H54 (cell line): ENCODE results near the gene KRT84.

Source experiments
- DNase-seq: peaks from one replicate; pipeline ENCODE4 v3.0.0; 2011; ENCODE audit warnings: low spot score, mixed read lengths; ENCODE audit not compliant: insufficient read length
- FAIRE-seq: peaks from 3 replicates; lab custom pipeline; 2011; peaks lifted over from hg19 to GRCh38; lab: Jason Lieb, UNC
- POLR2A ChIP-seq: IDR thresholded peaks from 2 replicates; pipeline ENCODE4 v1.6.1; 2011; ENCODE audit warnings: low read depth, mild to moderate bottlenecking, low read length

KRT84 gene

DNA sequence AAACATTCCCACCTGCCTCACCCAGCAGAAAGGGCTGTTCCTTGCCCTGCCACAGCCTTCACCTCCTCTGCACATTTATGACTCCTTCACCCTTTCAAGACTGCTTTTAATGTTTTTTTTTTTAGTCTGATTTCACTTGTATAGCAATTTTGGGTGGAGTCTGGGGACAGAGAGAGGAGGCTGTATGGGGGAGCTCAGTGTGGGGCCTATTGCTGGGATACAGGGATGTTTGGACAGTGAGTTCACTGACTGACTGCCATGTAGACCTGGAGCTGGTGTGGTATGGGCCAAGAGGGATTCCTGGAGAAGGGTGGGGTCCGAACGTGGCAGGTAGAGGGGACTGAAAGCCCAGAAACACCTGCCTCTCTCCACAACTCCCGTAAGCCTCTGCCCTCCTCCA is 16.2 kb downstream of the KRT84 start:
- no peak for TF ChIP-seq POLR2A
- FAIRE-seq (no peak), DNase-seq (no peak)

- DNase-seq, result no peak
- TF ChIP-seq POLR2A, result no peak
- FAIRE-seq, result no peak
Observed at GRCh38 chr12:52368508-52368907, 16.9 kb downstream of the KRT84 start.

GRCh38 chr12:52367876-52368275 is 17.6 kb downstream of the KRT84 start:
- FAIRE-seq, result no peak
- TF ChIP-seq POLR2A, result no peak
- DNase-seq, result no peak

DNA sequence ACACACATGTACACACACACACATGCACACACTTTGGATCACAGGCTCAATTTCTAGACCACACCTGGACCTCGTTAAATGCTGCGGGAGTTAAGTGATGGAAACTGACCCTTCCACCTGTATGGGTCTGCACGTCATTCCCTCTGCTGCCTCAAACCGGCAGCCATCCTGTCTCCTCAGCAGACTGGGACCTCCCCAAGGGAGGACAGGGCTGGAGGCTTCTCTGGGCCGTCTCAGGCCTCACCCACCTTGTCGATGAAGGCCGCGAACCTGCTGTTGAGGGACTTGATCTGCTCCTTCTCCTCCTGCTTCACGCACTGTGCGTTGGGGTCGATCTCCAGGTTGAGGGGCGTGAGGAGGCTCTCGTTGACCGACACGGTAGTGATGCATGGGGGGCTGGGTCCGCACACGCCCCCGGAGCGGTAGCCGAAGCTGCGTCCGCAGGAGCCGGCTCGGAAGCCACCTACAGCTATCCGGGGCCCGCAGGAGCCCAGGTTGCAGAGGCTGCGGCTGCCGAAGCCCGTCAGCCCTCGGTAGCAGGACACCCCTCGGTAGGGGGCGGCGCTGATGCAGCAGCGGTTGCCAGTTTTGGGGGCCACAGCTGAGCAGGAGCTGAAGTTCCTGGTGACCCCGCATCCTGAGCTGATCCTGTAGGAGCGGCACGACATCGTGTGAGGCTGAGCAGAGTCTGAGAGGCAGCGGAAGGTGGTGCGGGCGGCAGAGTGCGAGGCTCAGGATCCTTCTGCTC is 18.5 kb downstream of the KRT84 start, which contains the start of gene KRT85:
Gene KRT85 (minus strand): TSS at position 744 of the 748 bp plus-strand sequence. CDS start 76 bp downstream, at position 668.
- no peak for TF ChIP-seq POLR2A
- no peak for FAIRE-seq
- no peak for DNase-seq

DNA sequence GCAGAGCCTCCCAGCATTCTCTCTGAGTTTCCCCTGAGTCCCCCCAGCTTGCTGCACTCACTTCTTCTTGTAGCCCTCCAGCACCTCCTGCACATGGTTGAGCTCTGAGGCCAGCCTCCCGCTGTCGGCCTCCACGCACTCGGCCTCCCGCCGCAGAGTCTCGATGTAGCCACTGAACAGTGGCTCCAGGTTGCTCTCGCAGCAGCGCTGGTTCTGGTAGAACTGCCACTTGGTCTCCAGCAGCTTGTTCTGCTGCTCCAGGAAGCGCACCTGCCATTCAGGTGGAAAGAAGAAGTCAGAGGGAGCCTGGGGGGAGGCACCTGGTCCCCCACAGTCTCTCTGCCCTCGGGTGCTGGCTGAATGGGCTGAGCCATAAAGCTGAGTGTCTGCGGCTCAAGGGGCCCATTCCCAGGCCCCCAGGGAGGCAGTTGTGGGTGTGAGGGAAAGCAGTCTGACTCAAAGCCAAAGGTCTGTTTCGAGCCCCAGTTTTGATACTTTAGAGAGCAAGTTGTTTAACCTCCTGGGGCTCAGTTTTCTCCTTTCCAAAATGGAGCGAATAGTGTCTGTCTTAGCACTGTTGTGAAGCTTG is 20.5 kb downstream of the KRT84 start:
- TF ChIP-seq POLR2A, result no peak
- DNase-seq, result no peak
- no peak for FAIRE-seq

DNA sequence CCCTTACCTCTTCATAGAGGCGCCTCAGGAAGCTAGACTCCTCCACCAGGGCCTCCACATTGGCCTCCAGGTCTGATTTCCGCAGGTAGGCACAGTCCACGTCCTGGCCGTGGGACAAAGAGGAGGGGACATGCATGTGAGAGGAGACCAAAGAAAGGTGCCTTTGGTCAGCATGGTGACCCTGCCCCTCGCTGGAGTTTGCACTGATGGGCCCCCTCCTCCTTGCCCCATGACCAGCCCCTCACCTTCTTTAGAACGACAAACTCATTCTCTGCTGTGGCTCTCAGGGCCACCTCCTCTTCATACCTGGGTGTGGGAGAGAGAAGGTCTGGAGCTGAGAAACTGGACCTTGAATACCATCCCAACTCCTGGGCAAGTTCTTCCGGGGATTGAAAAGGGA is 21.4 kb downstream of the KRT84 start:
- TF ChIP-seq POLR2A, result no peak
- DNase-seq (no peak), FAIRE-seq (no peak)

- TF ChIP-seq POLR2A, result no peak
- FAIRE-seq, result no peak
Observed at GRCh38 chr12:52363111-52363679, 22.3 kb downstream of the KRT84 start.

DNA sequence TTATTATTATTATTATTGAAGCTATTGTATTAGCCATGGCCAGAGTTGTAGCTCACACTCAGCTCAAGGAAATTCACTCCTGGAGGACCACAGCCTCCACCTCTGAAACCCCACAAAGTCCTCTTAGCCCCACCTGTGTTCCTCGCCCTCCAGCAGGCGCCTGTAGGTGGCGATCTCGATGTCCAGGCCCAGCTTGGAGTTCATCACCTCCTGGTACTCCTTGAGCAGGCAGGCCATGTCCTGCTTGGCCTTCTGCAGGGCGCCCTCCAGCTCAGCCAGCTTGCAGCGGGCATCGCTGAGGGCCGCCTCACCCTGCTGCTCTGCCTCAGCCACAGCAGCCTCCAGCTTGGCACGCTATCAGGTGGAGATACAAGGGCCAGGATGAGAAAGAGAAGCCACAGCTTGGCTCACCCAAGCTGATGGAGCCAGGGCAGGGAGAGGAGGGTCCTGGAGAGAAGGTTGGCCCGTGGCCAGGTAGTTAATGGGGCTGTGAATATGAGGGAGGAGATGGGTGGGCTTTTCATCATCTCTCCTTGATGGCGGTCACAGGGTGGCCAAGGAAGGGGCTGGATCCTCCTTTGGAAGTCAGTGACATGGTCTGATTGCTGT is 23.2 kb downstream of the KRT84 start:
- TF ChIP-seq POLR2A, result no peak
- no peak for FAIRE-seq
- DNase-seq, result no peak

More at GRCh38 chr12:52363111-52363679, 22.3 kb downstream of the KRT84 start:
- DNase-seq, result no peak

GRCh38 chr12:52361553-52361952 is 23.9 kb downstream of the KRT84 start:
- FAIRE-seq, result no peak
- no peak for DNase-seq
- no peak for TF ChIP-seq POLR2A

GRCh38 chr12:52360663-52361271 is 24.7 kb downstream of the KRT84 start:
- no peak for TF ChIP-seq POLR2A
- FAIRE-seq (no peak), DNase-seq (no peak)

- FAIRE-seq (no peak), DNase-seq (no peak)
- no peak for TF ChIP-seq POLR2A
Observed at GRCh38 chr12:52360106-52360662, 25.3 kb downstream of the KRT84 start.

- FAIRE-seq (no peak), DNase-seq (no peak)
- no peak for TF ChIP-seq POLR2A
Observed at GRCh38 chr12:52359621-52360061, 25.8 kb downstream of the KRT84 start.

- no peak for FAIRE-seq
Observed at GRCh38 chr12:52358575-52359350, 26.7 kb downstream of the KRT84 start.

More at GRCh38 chr12:52358575-52359350, 26.7 kb downstream of the KRT84 start:
- TF ChIP-seq POLR2A, result no peak
- DNase-seq, result no peak
